ENCODE data around the gene MAPK12. TPM values are rescaled to one million over a fixed set of nuclear protein-coding genes. Genes with fewer than 3 reads are reported as not detected.

The MAPK12 gene
- total RNA-seq = 1 to 10 TPM; 1.6 to 9.0 TPM

DNA sequence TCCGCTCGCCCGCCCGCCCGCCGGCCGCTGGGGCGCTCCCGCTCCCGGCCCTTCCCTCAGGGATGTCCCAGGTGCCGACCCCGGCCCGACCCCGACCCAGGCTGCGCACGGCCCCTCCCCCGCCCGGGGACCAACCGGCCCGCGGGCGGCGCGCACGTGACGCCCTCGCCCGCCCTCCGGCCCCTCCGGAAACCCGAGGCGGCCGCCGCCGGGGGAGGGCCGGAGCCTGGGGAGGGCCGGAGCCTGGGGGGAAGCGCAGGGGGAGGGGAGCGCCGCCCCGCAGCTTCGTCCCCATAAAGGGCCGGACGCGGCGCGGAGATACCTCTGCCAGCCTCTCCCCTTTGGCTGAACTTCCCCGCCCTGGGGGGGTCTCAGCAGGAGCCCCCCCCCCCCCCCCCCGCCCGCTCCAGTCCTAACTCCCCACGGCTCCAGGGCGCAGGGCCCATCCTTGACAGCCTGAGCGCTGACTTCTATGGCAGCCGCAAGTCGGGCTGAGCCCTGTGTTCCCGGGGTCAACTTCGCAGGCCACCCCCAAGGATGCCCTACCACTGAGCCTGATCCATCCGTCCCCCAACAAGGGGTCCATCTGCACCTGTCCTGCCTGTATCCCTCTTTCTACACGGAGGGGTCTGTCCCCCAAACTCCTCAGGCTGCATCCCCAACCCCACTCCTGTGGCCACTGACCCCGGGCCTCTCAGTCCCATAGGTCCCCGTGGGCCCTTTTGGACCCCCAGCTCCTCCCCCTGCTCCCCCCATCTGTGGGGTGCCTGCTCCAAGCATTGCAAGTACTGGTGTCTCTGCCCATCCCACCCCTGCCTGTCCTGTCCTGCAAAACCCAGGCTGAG lies at the start of gene MAPK12:
TSS of gene MAPK12 (minus strand) at position 69 of the 845 bp plus-strand sequence. CDS start 174 bp downstream, outside the sequence.
- H3K4me1 Mint-ChIP-seq (ENCODE audit: low read depth in 2 of 2) = peaks cover 4 to 5% of the 10 kb centered on the region in 2 donors
- peaks cover 0 to 9% of the 10 kb centered on the region in 2 donors for H3K27me3 Mint-ChIP-seq
- DNase-seq (ENCODE audit: low spot score) = no peak
- H3K36me3 Mint-ChIP-seq = no peaks in the 10 kb centered on the region
- peak within 1 kb of the TSS; percentile 73 for H3K4me3 Mint-ChIP-seq
- no peak within 1 kb of the TSS for H3K27ac Mint-ChIP-seq
- ATAC-seq = peak; percentile 1 to 25
- no peaks in the 10 kb centered on the region for H3K9me3 Mint-ChIP-seq

DNA sequence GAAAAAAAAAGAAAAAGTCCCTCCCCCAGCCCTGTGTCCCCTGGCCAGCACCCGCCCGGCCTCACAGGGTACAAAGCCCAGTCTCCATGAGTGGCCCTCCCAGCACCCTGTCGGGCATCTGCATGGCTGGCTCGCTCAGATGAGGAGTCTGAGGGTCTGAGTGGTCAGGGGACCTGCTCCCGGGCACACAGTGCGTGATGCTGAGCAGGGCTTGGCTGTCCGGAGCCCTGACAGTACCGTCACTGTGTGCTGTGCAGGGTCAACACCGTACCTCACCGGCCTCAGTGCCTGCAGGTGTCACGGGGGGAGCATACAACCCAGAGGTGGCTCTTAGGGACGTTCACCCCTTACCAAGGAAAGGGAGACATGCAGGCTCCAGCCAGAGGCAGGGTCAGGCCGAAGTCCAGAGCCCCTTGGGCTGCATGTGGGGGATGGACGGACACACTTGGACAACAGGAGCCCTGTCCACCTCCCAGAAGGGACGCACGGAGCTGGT lies 49.5 kb upstream of the MAPK12 start:
- no peak for ATAC-seq
- H3K27ac Mint-ChIP-seq = no peak overlapping the region
- H3K9me3 Mint-ChIP-seq = no peaks in the 10 kb centered on the region
- no peak for DNase-seq (ENCODE audit: low spot score)
- no peak overlapping the region for H3K4me3 Mint-ChIP-seq
- no peaks in the 10 kb centered on the region for H3K36me3 Mint-ChIP-seq
- peaks cover 7 to 15% of the 10 kb centered on the region in 2 donors for H3K4me1 Mint-ChIP-seq (ENCODE audit: low read depth in 2 of 2)
- peaks cover 0 to 6% of the 10 kb centered on the region in 2 donors for H3K27me3 Mint-ChIP-seq

DNA sequence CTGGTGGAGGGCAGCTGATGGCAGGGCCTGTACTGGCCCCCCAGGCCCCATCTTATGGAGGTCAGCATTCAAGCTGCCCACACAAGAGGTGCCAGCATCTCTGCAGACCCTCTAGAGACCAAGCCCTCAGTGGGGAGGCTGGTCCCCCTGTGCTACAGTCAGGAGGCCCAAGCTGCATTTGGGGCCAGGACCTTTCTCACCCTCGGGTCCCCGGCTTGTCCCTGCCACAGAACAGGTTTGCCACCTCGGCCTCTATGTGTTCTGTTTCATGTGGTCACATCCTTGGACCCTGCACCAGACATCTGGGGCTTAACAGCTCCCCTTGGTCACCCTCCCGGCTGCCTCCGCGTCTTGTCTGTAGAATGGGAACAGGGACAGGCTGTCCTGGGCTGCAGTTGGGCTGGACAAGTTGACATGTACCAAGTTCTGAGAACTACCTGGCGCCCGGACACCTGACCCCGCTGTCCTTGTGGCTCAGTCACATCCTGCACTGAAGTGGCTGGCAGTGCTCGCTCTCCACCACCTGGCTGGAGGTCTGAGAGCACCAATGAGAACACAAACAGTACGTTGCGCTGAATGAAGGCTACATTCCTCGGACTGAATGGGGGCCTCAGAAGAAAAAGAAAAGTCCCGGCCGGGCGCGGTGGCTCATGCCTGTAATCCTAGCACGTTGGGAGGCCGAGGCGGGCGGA lies 48.7 kb upstream of the MAPK12 start:
- no peaks in the 10 kb centered on the region for H3K9me3 Mint-ChIP-seq
- no peak for DNase-seq (ENCODE audit: low spot score)
- peaks cover 7 to 12% of the 10 kb centered on the region in 2 donors for H3K4me1 Mint-ChIP-seq (ENCODE audit: low read depth in 2 of 2)
- H3K4me3 Mint-ChIP-seq = no peak overlapping the region
- no peak for ATAC-seq
- H3K36me3 Mint-ChIP-seq = no peaks in the 10 kb centered on the region
- no peak overlapping the region for H3K27ac Mint-ChIP-seq
- peaks cover 0 to 8% of the 10 kb centered on the region in 2 donors for H3K27me3 Mint-ChIP-seq

DNA sequence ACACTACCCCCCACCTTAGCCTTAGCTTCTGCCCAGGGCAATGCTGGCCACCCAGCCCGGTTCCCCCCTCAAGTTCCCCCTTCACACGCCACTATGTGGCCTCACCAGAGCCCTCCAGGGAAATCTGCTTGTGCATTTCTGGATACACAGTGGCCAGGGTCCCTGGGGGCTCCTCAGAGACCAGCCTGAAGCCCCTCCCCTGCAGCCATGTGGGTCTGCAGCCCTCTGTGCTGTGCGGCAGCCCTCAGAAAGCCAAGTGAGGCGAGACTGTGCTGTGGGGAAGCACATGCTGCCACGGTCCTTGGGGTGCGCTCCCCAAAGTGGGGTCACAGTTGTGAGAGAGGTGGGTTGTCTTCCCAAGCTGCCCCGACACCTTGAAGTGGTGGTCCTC lies 48.1 kb upstream of the MAPK12 start:
- Mint-ChIP-seq H3K27ac (no peak overlapping the region), H3K36me3 (no peaks in the 10 kb centered on the region), H3K27me3 (peaks cover 0 to 8% of the 10 kb centered on the region in 2 donors), H3K4me3 (no peak overlapping the region), H3K9me3 (no peaks in the 10 kb centered on the region), H3K4me1 (ENCODE audit: low read depth in 2 of 2) (peaks cover 6 to 9% of the 10 kb centered on the region in 2 donors)
- no peak for ATAC-seq
- no peak for DNase-seq (ENCODE audit: low spot score)

DNA sequence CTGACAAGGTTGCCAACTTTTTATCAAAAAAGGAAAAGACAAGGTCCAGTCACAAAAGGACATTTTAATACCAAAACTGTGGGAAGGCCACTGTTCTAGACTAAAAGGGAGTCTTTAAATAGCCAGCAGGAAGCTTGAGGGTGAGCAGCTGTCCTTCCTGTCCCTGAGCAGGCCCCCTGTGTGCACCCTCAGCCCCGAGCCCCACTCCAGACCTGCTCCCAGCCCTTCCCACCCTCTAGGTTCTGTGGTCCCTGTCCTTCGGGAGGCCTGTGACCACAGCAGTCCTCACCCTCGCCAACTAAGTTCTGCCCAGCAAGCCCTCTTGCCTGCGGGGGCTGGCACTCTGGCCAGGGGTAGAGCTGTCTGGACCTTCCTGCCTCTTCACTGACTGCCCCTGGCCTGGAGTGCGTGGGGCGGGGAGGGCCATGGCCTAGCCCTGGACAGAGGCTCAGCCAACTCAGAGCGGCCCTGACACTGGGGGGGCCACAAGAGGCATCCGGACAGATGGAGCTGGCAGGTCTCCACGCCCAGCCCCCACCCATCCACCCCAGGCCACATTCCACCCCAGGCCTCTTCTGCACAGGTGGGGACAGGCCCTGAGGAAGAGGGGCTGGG lies 47.6 kb upstream of the MAPK12 start:
- H3K4me3 Mint-ChIP-seq = peak overlapping the region; percentile 37
- H3K4me1 Mint-ChIP-seq (ENCODE audit: low read depth in 2 of 2) = peaks cover 1 to 4% of the 10 kb centered on the region in 2 donors

DNA sequence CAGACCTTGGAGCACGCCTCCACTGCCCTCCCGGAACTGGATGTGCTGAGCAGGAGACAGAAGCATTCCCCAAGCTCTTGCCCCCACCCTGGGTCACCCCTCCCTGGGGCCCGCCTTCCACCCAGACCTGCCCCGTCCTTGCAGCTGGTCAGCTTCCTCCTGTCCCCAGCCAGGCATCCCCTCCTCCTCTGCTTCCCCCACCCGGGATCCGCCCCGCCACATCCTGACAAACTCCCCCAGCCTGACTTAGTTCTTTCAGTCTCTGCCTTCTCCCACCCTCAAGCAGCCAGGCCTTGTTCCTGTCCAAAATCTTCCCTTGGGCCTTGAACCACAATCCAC lies 47.1 kb upstream of the MAPK12 start:
- no peaks in the 10 kb centered on the region for H3K9me3 Mint-ChIP-seq
- no peak for ATAC-seq
- peak overlapping the region; percentile 37 for H3K4me3 Mint-ChIP-seq
- peaks cover 0 to 11% of the 10 kb centered on the region in 2 donors for H3K27me3 Mint-ChIP-seq
- DNase-seq (ENCODE audit: low spot score) = no peak
- H3K27ac Mint-ChIP-seq = no peak overlapping the region
- H3K36me3 Mint-ChIP-seq = no peaks in the 10 kb centered on the region
- H3K4me1 Mint-ChIP-seq (ENCODE audit: low read depth in 2 of 2) = peaks cover 0 to 4% of the 10 kb centered on the region in 2 donors

More for the DNA sequence above, 47.6 kb upstream of the MAPK12 start:
- no peak overlapping the region for H3K27ac Mint-ChIP-seq
- H3K27me3 Mint-ChIP-seq = peaks cover 0 to 11% of the 10 kb centered on the region in 2 donors
- DNase-seq (ENCODE audit: low spot score) = no peak
- no peak for ATAC-seq
- no peaks in the 10 kb centered on the region for H3K36me3 Mint-ChIP-seq
- no peaks in the 10 kb centered on the region for H3K9me3 Mint-ChIP-seq

DNA sequence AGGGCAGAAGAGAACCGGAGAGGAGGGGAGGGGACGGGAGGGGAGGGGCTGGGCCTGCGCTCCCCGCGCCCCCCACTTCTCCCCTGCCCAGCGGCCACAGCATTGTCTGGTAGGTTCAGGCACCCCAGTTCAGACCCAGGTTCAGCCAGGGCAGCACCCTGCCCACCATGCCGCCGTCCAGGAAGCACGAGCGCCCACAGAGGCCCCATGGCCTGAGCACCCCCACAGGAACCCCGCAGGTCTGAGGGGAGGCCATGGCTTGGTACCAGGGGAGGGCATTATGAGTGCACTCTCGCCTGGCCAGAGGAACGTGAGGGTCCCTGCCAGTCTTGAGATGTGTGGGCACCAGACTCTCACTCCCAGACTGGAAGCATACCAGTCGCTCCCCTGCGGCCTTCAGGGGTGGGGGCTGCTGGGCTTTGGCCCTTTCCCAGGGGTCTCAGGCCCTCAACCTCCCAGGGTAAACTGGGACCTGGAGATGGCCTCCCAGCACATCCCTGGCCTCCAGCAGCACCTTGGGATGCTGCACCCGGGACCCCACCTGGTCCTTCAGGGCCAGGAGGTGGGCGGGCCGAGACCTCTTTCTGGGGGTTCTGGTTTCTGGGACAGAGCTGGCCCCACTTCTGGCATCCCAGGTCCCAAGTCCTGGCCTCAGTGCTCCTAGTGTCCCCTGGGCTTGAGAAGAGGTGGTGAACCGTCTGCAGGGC lies 46.6 kb upstream of the MAPK12 start:
- no peak overlapping the region for H3K27ac Mint-ChIP-seq
- peaks cover 0 to 11% of the 10 kb centered on the region in 2 donors for H3K27me3 Mint-ChIP-seq
- no peaks in the 10 kb centered on the region for H3K9me3 Mint-ChIP-seq
- H3K4me1 Mint-ChIP-seq (ENCODE audit: low read depth in 2 of 2) = peaks cover 0 to 4% of the 10 kb centered on the region in 2 donors
- ATAC-seq (no peak), DNase-seq (ENCODE audit: low spot score) (no peak)
- H3K36me3 Mint-ChIP-seq = no peaks in the 10 kb centered on the region
- no peak overlapping the region for H3K4me3 Mint-ChIP-seq

DNA sequence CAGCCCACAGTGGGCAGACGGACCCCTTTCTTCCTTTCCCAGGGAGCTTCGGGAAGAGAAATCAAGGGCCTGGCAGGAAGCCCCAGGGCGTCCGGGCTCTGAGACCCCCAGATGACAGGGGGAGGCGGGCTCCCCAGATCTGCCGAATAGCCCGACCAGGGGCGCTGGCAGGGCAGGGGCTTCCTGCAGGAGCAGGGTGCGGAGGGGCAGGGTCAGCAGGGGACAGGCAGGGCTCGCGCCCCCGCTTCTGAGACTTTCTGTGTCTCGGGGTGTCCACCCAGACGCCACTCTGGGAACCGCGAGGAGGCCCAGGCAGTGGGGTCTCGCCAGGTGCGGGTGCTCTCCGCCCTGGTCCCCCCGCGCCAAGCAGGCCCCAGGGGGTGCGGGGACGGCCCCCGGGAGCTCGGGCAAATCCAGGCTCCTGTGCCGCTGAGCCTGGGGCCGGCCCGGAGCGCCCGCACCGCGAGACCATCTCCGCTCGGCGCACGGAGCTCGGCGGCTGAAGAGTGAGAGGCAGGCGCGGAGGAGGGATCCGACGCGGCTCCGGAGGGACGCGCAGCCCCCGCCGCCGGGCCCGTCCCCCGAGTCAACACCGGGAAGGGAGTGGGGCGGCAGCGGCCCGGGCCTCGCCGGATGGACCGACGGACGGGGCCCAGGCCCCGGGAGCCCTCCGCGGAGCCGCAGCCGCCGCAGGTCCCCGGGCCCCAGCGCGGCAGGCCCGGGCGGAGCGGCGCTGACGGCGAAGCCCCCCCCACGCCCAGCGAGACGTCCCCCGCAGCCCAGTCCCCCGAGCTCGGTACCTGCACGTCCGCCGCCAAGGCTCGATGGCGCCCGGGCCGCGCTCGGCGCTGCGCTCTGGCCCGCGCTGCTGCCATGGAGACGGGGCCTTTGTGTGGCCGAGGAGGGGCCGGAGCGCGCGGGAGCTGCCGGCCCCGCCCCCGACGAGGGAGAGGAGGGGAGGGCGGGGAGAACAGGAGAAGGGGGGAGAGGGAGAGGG lies 45.6 kb upstream of the MAPK12 start, which contains the start of gene PLXNB2:
TSS of gene PLXNB2 (minus strand) at position 894 of the 997 bp plus-strand sequence. CDS start 17,062 bp downstream, outside the sequence.
- no peak within 1 kb of the TSS for H3K4me3 Mint-ChIP-seq
- H3K9me3 Mint-ChIP-seq = no peaks in the 10 kb centered on the region
- DNase-seq (ENCODE audit: low spot score) = no peak
- peak; percentile 47 to 57 for ATAC-seq
- peaks cover 0 to 4% of the 10 kb centered on the region in 2 donors for H3K4me1 Mint-ChIP-seq (ENCODE audit: low read depth in 2 of 2)
- H3K27me3 Mint-ChIP-seq = peaks cover 0 to 11% of the 10 kb centered on the region in 2 donors
- H3K27ac Mint-ChIP-seq = no peak within 1 kb of the TSS
- H3K36me3 Mint-ChIP-seq = no peaks in the 10 kb centered on the region

DNA sequence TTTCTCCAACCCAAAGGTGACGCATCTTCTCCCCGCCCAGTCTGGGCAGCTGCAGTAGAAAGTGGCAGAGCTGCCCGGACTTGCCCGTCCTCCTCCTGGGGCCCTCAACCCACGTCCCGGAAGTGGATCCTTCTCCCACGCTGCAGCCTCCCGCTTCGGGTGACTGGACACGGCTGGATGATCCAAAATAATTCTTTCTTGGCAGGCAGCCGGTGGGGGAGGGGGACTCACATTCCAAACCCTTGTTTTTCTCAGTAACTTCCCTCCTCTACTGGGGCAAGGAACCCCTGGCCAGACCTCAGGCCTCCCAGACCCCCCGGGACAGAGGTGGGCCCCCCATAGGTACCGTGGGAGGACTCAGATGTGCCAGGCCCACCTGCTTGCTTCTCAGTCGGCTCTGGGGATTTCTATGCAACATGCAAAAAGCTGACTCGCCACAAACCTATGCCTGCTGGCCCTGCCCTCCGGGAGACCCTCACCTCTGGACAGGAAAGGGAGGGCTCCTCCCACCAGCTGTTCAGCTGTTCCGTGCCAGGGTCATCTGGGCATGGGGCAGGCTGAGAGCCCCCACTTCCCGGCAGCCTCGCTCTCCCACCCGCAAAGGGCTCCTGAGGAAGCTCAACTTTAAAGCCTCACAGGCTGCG lies 44.6 kb upstream of the MAPK12 start:
- no peak for ATAC-seq
- Mint-ChIP-seq H3K27me3 (peaks cover 0 to 12% of the 10 kb centered on the region in 2 donors), H3K27ac (no peak overlapping the region), H3K4me3 (no peak overlapping the region), H3K9me3 (no peaks in the 10 kb centered on the region), H3K4me1 (ENCODE audit: low read depth in 2 of 2) (peaks cover 0 to 4% of the 10 kb centered on the region in 2 donors), H3K36me3 (no peaks in the 10 kb centered on the region)
- no peak for DNase-seq (ENCODE audit: low spot score)

DNA sequence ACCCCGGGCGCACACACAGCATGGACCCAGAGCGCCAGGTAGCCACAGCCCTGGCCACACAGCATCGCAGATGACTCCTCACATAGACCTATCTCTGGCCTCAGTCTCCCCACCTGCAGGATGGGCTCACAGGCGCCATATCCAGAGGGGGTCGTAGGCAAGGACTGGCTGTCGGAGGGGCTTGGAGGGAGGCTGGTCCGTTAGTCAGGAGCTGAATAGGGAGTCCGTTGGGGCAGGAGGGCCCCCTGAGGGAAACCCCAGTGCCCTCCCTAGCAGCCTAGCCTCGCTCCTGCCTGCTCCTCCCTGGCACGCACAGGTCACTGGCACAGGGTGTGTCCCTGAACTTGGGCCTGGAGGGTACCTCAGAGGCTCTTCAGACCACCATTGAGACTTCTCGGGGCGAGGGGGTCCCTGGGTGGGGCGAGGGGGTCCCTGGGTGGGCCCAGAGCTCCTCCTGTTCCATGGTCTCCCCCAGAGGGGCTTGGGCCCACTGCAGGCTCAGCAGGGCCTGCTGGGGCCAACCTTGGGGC lies 44.0 kb upstream of the MAPK12 start:
- ATAC-seq (no peak), DNase-seq (ENCODE audit: low spot score) (no peak)
- Mint-ChIP-seq H3K4me3 (no peak overlapping the region), H3K27ac (no peak overlapping the region), H3K9me3 (no peaks in the 10 kb centered on the region), H3K27me3 (peaks cover 0 to 15% of the 10 kb centered on the region in 2 donors), H3K4me1 (ENCODE audit: low read depth in 2 of 2) (peaks cover 0 to 4% of the 10 kb centered on the region in 2 donors), H3K36me3 (no peaks in the 10 kb centered on the region)

DNA sequence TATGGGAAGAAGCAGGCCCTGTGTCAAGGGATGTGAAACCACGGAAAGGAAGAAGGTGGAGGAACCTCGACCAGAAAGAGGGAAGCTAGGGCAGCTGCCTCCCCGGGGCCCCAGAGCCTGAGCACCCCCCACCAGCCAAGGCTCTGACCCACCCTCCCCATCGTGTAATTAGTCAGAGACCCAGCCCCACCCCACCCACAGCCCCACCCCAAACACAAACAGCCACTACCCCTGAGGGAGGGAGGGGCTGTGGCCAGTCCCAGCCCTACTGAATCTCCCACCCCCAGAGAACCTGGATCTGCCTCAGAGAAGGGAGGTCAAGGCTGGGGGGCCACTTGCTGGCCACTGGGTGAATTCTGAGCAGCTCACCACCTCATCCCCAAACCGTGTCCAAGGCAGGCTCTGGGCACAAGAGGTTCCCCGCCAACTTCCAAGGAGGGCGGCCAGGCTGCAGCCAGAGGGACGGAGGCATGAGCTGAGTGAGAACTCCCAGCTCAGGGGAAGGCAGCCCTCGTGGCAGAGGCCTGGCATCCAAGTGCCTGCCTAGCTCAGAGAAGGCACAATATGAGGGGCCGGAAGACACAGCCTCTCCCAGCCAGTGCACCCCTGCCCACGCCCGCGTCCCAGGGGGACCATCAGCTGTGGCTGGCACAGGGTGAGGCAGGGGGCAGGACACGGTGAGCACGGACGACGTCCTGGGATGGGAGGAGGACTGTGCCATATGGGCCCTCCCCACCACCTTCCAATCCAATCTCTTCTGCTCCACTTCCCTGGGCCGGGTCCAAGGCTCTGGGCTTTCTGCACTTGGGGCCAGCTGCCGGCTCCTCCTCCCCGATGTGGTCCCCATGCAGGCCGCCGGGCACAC lies 43.3 kb upstream of the MAPK12 start:
- Mint-ChIP-seq H3K27me3 (peaks cover 0 to 15% of the 10 kb centered on the region in 2 donors), H3K4me1 (ENCODE audit: low read depth in 2 of 2) (peaks cover 0 to 4% of the 10 kb centered on the region in 2 donors), H3K4me3 (no peak overlapping the region), H3K27ac (no peak overlapping the region), H3K9me3 (no peaks in the 10 kb centered on the region), H3K36me3 (no peaks in the 10 kb centered on the region)
- ATAC-seq (no peak), DNase-seq (ENCODE audit: low spot score) (no peak)

Data from natural killer cell treated with Interleukin-12 subunit alpha and Interleukin-12 subunit beta and Interleukin-15 and Interleukin-18, amount 100 ng/mL, for 72 hours (primary cell).